Spleen (tissue), 11 donors: ENCODE measurements around the gene NLN. TPM values are rescaled to one million over a fixed set of nuclear protein-coding genes. Genes with fewer than 3 reads are reported as not detected.
"Not testable (repeated sequence)": the region's sequence is repeated elsewhere in the genome, so short reads cannot be mapped to it uniquely, and the experiment has no call there.

Source experiments
- DNase-seq: peaks from one replicate; pipeline ENCODE4 v3.0.0-alpha.2; 2020
- H3K27ac ChIP-seq, 8 donors: fragments of 200-600 bp; sonication (generic) in 7 of 8; 1 replicate in 4 of 8; 2 replicates in 4 of 8; pipeline versions ENCODE4 v1.5.0 to v1.8.0; 2016 to 2021; ENCODE audit warnings: inconsistent platforms in 4 of 8, mild to moderate bottlenecking in 4 of 8, moderate library complexity in 1 of 8
- H3K27me3 ChIP-seq, 7 donors: fragments of 200-600 bp; sonication (generic) in 6 of 7; replicated peaks in 1 of 7; 1 replicate in 4 of 7; 2 replicates in 3 of 7; pipeline versions ENCODE4 v1.5.0 to v1.8.0; 2016 to 2021; ENCODE audit warnings: inconsistent platforms in 3 of 7, mild to moderate bottlenecking in 1 of 7
- H3K36me3 ChIP-seq, 6 donors: fragments of 200-600 bp; sonication (generic) in 5 of 6; 1 replicate in 4 of 6; 2 replicates in 2 of 6; pipeline versions ENCODE4 v1.5.0 to v1.8.0; 2016 to 2021; ENCODE audit warnings: inconsistent platforms in 2 of 6
- H3K4me1 ChIP-seq, 6 donors: fragments of 200-600 bp; sonication (generic) in 5 of 6; 1 replicate in 3 of 6; 2 replicates in 3 of 6; pipeline versions ENCODE4 v1.5.0 to v1.8.0; 2016 to 2021; ENCODE audit warnings: inconsistent platforms in 3 of 6
- H3K4me3 ChIP-seq, 8 donors: fragments of 200-600 bp; sonication (generic) in 7 of 8; 1 replicate in 4 of 8; 2 replicates in 4 of 8; pipeline versions ENCODE4 v1.5.0 to v1.8.0; 2016 to 2021; ENCODE audit warnings: inconsistent platforms in 4 of 8, mild to moderate bottlenecking in 4 of 8, moderate library complexity in 2 of 8
- H3K9me3 ChIP-seq, 8 donors: fragments of 200-600 bp; sonication (generic) in 7 of 8; 1 replicate in 4 of 8; 2 replicates in 4 of 8; pipeline versions ENCODE4 v1.5.0 to v1.8.0; 2016 to 2021; ENCODE audit warnings: inconsistent platforms in 4 of 8
- CTCF ChIP-seq, 11 experiments: fragments of 200-600 bp in 7 of 11; fragments of 450-650 bp in 4 of 11; sonication (generic) in 4 of 11; IDR thresholded peaks in 8 of 11; conservative IDR thresholded peaks in 3 of 11; 1 replicate in 7 of 11; 2 replicates in 4 of 11; pipeline versions ENCODE4 v1.4.0 to v1.8.0; 2016 to 2021; ENCODE audit warnings: antibody characterized with exemption in 11 of 11, inconsistent platforms in 4 of 11, mild to moderate bottlenecking in 1 of 11
- POLR2A ChIP-seq, 3 donors: fragments of 450-650 bp; IDR thresholded peaks; one replicate each; pipeline ENCODE4 v1.5.1; 2017; ENCODE audit warnings: antibody characterized with exemption in 3 of 3, mild to moderate bottlenecking in 1 of 3
- POLR2AphosphoS5 ChIP-seq, 3 donors: sonication (generic); formaldehyde crosslinking; IDR thresholded peaks; one replicate each; pipeline ENCODE4 v1.5.1; 2017; ENCODE audit warnings: antibody characterized with exemption in 3 of 3
- WGBS, 5 donors: extraction: QIAGEN DNeasy Blood & Tissue Kit in 3 of 5; methylation state at CpG; one replicate each; pipeline versions ENCODE4 v1.1.5 to v1.1.7; 2013 to 2018; 5-methylcytosine and 5-hydroxymethylcytosine counted together
- intact Hi-C: fragments of 100-400 bp; cut with DNase I; formaldehyde crosslinking; loops from one replicate; pipeline ENCODE4 v1.15.0; 2023; ENCODE audit warnings: low total_unique reads
- polyA plus RNA-seq, 3 donors: library from polyadenylated mRNA; stranded (reverse); fragments of 200-250 nt; gene quantifications; one replicate each; pipeline ENCODE4 v1.2.1, GENCODE V29; 2013
- total RNA-seq, 7 donors: library from RNA; depleted of rRNA in 3 of 7; stranded (reverse); fragments of >200 nt in 3 of 7; fragmentation: NEBNext Ultra II Directional in 4 of 7; extraction: Animal tissue kit (Norgen Biotek cat#: 25700) in 4 of 7; gene quantifications; one replicate each; pipeline versions ENCODE4 v1.1.0 to v1.2.1, GENCODE V29; 2016 to 2021
- donor health status: healthy with polysubstance abuse.
- donor health status: DM: no; HTN: no; CAD: no; lungs with moderate emphysema.
- donor health status: DM: no; HTN: no; CAD: no.
- donor health status: Bipolar disorder and iron deficiency.
- donor health status: healthy.
- donor health status: DM: no; HTN: no; CAD: no.
- donor health status: DM: yes; HTN: yes; CAD: no.

NLN gene
- total and polyA plus RNA-seq, 10 donors, result 1.3 to 24.8 (median 9.0) TPM

GRCh38 chr5:65840071-65840470 is 118.1 kb downstream of the NLN start:
- H3K27ac ChIP-seq, result no peak overlapping the region
- H3K4me1 ChIP-seq, result no peaks in the 10 kb centered on the region
- TF ChIP-seq POLR2AphosphoS5 (IDR thresholded peaks at IDR 0.05) (no peak), POLR2A (IDR thresholded peaks at IDR 0.05) (no peak), CTCF (IDR thresholded peaks at IDR 0.05 in 8 of 11, conservative IDR thresholded peaks at IDR 0.05 in 3 of 11) (no peak)
- DNase-seq, result no peak
- no peaks in the 10 kb centered on the region for H3K9me3 ChIP-seq
- 29 to 39% (median 36%) methylated on average over 3 of the region's 3 CpGs for WGBS, 5 donors
- H3K4me3 ChIP-seq, result no peak overlapping the region
- intact Hi-C loops, result no loop called here
- H3K36me3 ChIP-seq, result no peaks in the 10 kb centered on the region
- no peaks in the 10 kb centered on the region for H3K27me3 ChIP-seq

GRCh38 chr5:65844763-65845162 is 122.8 kb downstream of the NLN start:
- H3K9me3 ChIP-seq, H3K4me1 ChIP-seq, H3K27me3 ChIP-seq, H3K36me3 ChIP-seq, intact Hi-C loops, H3K4me3 ChIP-seq, DNase-seq: not testable (repeated sequence)
- WGBS, 5 donors, result 74 to 94% (median 85%) methylated on average over 4 of the region's 4 CpGs
- H3K27ac ChIP-seq, result peak overlapping the region in 1 of 8 donors; percentile 58

GRCh38 chr5:65846101-65846500 is 124.1 kb downstream of the NLN start:
- TF ChIP-seq POLR2AphosphoS5 (IDR thresholded peaks at IDR 0.05) (no peak), CTCF (IDR thresholded peaks at IDR 0.05 in 8 of 11, conservative IDR thresholded peaks at IDR 0.05 in 3 of 11) (no peak), POLR2A (IDR thresholded peaks at IDR 0.05) (no peak)
- 89 to 100% (median 97%) methylated on average over 1 of the region's 1 CpG for WGBS, 5 donors
- Histone ChIP-seq H3K4me3 (no peak overlapping the region), H3K9me3 (no peaks in the 10 kb centered on the region), H3K27ac (peak overlapping the region in 3 of 8 donors; percentile 7 to 58 (median 23)), H3K36me3 (no peaks in the 10 kb centered on the region), H3K27me3 (no peaks in the 10 kb centered on the region), H3K4me1 (no peaks in the 10 kb centered on the region)
- DNase-seq, result no peak
- intact Hi-C loops, result no loop called here

- H3K9me3 ChIP-seq, H3K27me3 ChIP-seq, H3K4me1 ChIP-seq, H3K36me3 ChIP-seq, DNase-seq, intact Hi-C loops, H3K4me3 ChIP-seq, H3K27ac ChIP-seq: not testable (repeated sequence)
- WGBS, 5 donors, result 96 to 97% (median 96%) methylated on average over 5 of the region's 5 CpGs
These were observed 125.0 kb downstream of the NLN start for GRCh38 chr5:65847019-65847418.

GRCh38 chr5:65849918-65850317 is 127.9 kb downstream of the NLN start:
- H3K36me3 ChIP-seq, H3K27ac ChIP-seq, H3K4me3 ChIP-seq, DNase-seq, intact Hi-C loops, H3K4me1 ChIP-seq, H3K27me3 ChIP-seq, H3K9me3 ChIP-seq: not testable (repeated sequence)
- 50 to 100% (median 72%) methylated on average over 1 of the region's 1 CpG for WGBS, 5 donors

GRCh38 chr5:65854925-65855324 is 132.9 kb downstream of the NLN start:
- H3K36me3 ChIP-seq, result no peaks in the 10 kb centered on the region
- no peak for DNase-seq
- no peaks in the 10 kb centered on the region for H3K27me3 ChIP-seq
- no peaks in the 10 kb centered on the region for H3K4me1 ChIP-seq
- WGBS, 5 donors, result 87 to 94% (median 92%) methylated on average over 2 of the region's 2 CpGs
- intact Hi-C loops, result no loop called here
- H3K9me3 ChIP-seq, result no peaks in the 10 kb centered on the region
- TF ChIP-seq CTCF (IDR thresholded peaks at IDR 0.05 in 8 of 11, conservative IDR thresholded peaks at IDR 0.05 in 3 of 11) (no peak), POLR2AphosphoS5 (IDR thresholded peaks at IDR 0.05) (no peak), POLR2A (IDR thresholded peaks at IDR 0.05) (no peak)
- H3K27ac ChIP-seq, result no peak overlapping the region
- no peak overlapping the region for H3K4me3 ChIP-seq
